ENCODE measurements around the gene FRAT1.
A peak's percentile ranks its signal among the peaks of the same experiment; 100 is the strongest.

Gene FRAT1

DNA sequence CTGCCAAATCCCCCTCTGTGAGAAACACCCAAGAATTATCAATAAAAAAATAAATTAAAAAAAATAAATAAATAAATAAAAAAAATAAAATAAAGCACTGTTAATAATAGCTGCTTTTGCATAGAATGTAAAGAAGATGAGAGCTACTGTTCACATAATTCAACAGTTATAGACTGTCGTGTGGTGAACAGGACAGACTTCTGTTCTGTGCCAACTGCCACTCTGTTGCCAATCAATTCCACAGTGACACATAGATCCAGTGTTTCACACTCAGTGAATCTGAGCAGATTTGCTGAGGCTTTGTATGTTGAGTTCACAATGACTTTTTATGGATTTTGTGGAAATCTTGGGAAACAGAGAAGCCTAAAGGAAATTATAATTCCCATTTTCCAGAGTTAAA, 41.5 kb upstream of the FRAT1 start:
- no peak overlapping the region for H3K4ac ChIP-seq (ENCODE audit: low read depth, low read length)
- H3K27ac ChIP-seq (ENCODE audit: low read depth, low read length): no peak overlapping the region
- no peak for DNase-seq
- no peak overlapping the region for H2AK5ac ChIP-seq (ENCODE audit: low read length)
- H3K79me2 ChIP-seq (ENCODE audit: control insufficient read depth, insufficient read depth, low read length, poor library complexity): no peaks in the 10 kb centered on the region
- no peak overlapping the region for H3K18ac ChIP-seq (ENCODE audit: low read length)
- peaks cover 3 to 4% of the 10 kb centered on the region in 2 experiments for H3K4me1 ChIP-seq (ENCODE audit: control insufficient read depth in 1 of 2, insufficient read depth in 2 of 2, low read length in 2 of 2)
- H4K12ac ChIP-seq (ENCODE audit: low read depth, low read length): no peak overlapping the region
- H2BK120ac ChIP-seq (ENCODE audit: insufficient read depth, low read length, poor library complexity): no peak overlapping the region
- H4K8ac ChIP-seq (ENCODE audit: low read depth, low read length): no peak overlapping the region
- H4K91ac ChIP-seq (ENCODE audit: low read depth, low read length): no peak overlapping the region
- H2BK5ac ChIP-seq (ENCODE audit: low read depth, low read length, poor library complexity): no peak overlapping the region
- H2AFZ ChIP-seq (ENCODE audit: insufficient read depth, low read length, poor library complexity): no peak overlapping the region
- no peak overlapping the region for H3K14ac ChIP-seq (ENCODE audit: low read length)
- no peaks in the 10 kb centered on the region for H3K9me3 ChIP-seq (ENCODE audit: insufficient read depth, low read depth, low read length)
- no peaks in the 10 kb centered on the region for H3K27me3 ChIP-seq (ENCODE audit: insufficient read depth, low read length)
- H3K4me2 ChIP-seq (ENCODE audit: low read length): no peak overlapping the region
- no peak overlapping the region for H3K4me3 ChIP-seq (ENCODE audit: low read depth, low read length)
- no CpG with 5 or more reads among the region's 1 CpG for WGBS (ENCODE audit: extremely low coverage, insufficient coverage, insufficient read length)
- H3K23ac ChIP-seq (ENCODE audit: low read length): no peak overlapping the region
- no peak overlapping the region for H2BK12ac ChIP-seq (ENCODE audit: low read length)
- no peaks in the 10 kb centered on the region for H3K36me3 ChIP-seq (ENCODE audit: control insufficient read depth in 1 of 2, insufficient read depth in 2 of 2, low read length in 2 of 2)
- no peak overlapping the region for H3K9ac ChIP-seq (ENCODE audit: low read length)
- no peaks in the 10 kb centered on the region for H3K79me1 ChIP-seq (ENCODE audit: low read length)

DNA sequence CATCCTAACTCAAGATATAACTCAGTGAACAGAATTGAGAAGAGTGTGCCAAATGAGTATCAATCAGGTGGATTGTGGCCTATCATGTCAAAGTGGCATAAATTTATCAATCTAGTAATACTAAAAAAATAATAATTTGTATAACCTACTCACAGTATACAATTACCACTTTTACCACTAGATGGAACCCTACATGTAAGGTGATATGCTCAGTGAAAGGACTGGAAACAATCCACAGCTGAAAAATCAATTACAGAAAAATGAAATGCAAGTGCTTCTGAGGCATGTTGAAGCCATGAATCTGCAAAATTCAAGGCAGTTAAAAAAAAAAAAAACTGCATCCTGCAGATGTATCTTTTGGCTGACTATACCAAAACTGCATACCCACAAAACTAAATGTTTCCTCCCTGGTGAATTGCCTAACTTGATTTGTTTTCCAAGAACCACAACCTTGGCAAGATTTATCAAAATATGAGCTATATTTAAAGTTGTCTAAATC, 40.5 kb upstream of the FRAT1 start:
- Histone ChIP-seq H3K27me3 (ENCODE audit: insufficient read depth, low read length) (no peaks in the 10 kb centered on the region), H3K27ac (ENCODE audit: low read depth, low read length) (no peak overlapping the region), H3K23ac (ENCODE audit: low read length) (no peak overlapping the region), H3K18ac (ENCODE audit: low read length) (no peak overlapping the region), H2BK120ac (ENCODE audit: insufficient read depth, low read length, poor library complexity) (no peak overlapping the region), H3K14ac (ENCODE audit: low read length) (no peak overlapping the region), H2AFZ (ENCODE audit: insufficient read depth, low read length, poor library complexity) (no peak overlapping the region), H3K4ac (ENCODE audit: low read depth, low read length) (no peak overlapping the region), H3K4me3 (ENCODE audit: low read depth, low read length) (no peak overlapping the region), H3K9ac (ENCODE audit: low read length) (no peak overlapping the region), H2BK5ac (ENCODE audit: low read depth, low read length, poor library complexity) (no peak overlapping the region), H3K9me3 (ENCODE audit: insufficient read depth, low read depth, low read length) (no peaks in the 10 kb centered on the region), H3K36me3 (ENCODE audit: control insufficient read depth in 1 of 2, insufficient read depth in 2 of 2, low read length in 2 of 2) (no peaks in the 10 kb centered on the region), H4K8ac (ENCODE audit: low read depth, low read length) (no peak overlapping the region), H4K12ac (ENCODE audit: low read depth, low read length) (no peak overlapping the region), H2AK5ac (ENCODE audit: low read length) (no peak overlapping the region), H4K91ac (ENCODE audit: low read depth, low read length) (no peak overlapping the region), H2BK12ac (ENCODE audit: low read length) (no peak overlapping the region), H3K79me1 (ENCODE audit: low read length) (no peaks in the 10 kb centered on the region), H3K4me1 (ENCODE audit: control insufficient read depth in 1 of 2, insufficient read depth in 2 of 2, low read length in 2 of 2) (peaks cover 3 to 4% of the 10 kb centered on the region in 2 experiments), H3K4me2 (ENCODE audit: low read length) (no peak overlapping the region), H3K79me2 (ENCODE audit: control insufficient read depth, insufficient read depth, low read length, poor library complexity) (no peaks in the 10 kb centered on the region)
- DNase-seq: peak; percentile 4 to 88

DNA sequence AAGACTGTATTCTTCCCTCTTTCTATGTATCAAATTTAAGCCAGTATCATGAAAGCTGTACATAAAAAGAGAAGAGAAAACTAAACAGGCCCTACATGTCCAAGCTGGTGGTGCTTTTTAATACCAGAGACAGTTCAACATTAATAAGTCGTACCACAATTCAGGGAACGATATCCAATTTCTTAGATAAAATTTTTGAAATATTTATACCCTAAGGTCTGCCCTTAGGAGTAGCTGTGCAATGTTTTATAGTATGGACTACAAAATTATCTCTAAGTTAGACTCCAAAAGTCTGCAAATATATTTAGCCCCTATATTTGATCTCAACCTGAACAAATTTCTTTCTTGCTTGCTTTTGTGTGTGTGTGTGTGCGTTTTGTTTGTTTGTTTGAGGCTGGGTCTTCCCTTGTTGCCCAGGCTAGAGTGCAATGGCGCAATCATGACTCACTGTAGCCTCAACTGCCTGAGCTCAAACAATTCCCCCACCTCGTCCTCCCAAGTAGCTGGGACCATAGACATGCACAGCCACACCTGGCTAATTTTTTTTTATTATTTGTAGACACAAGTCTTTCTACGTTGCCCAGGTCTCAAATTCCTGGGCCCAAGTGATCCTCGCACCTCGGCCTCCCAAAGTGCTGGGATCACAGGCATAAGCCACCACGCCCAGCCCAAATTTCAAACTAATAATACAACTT, 39.8 kb upstream of the FRAT1 start:
- no peak overlapping the region for H2AFZ ChIP-seq (ENCODE audit: insufficient read depth, low read length, poor library complexity)
- H3K18ac ChIP-seq (ENCODE audit: low read length): no peak overlapping the region
- H3K27me3 ChIP-seq (ENCODE audit: insufficient read depth, low read length): no peaks in the 10 kb centered on the region
- DNase-seq: peak; percentile 53 to 79
- no peak overlapping the region for H2BK12ac ChIP-seq (ENCODE audit: low read length)
- H3K23ac ChIP-seq (ENCODE audit: low read length): no peak overlapping the region
- H3K79me2 ChIP-seq (ENCODE audit: control insufficient read depth, insufficient read depth, low read length, poor library complexity): no peaks in the 10 kb centered on the region
- no peak overlapping the region for H2AK5ac ChIP-seq (ENCODE audit: low read length)
- H2BK5ac ChIP-seq (ENCODE audit: low read depth, low read length, poor library complexity): no peak overlapping the region
- no peaks in the 10 kb centered on the region for H3K36me3 ChIP-seq (ENCODE audit: control insufficient read depth in 1 of 2, insufficient read depth in 2 of 2, low read length in 2 of 2)
- H3K9me3 ChIP-seq (ENCODE audit: insufficient read depth, low read depth, low read length): no peaks in the 10 kb centered on the region
- no peak overlapping the region for H4K12ac ChIP-seq (ENCODE audit: low read depth, low read length)
- no peak overlapping the region for H3K4me3 ChIP-seq (ENCODE audit: low read depth, low read length)
- no CpG with 5 or more reads among the region's 9 CpGs for WGBS (ENCODE audit: extremely low coverage, insufficient coverage, insufficient read length)
- no peak overlapping the region for H4K91ac ChIP-seq (ENCODE audit: low read depth, low read length)
- H3K9ac ChIP-seq (ENCODE audit: low read length): no peak overlapping the region
- no peaks in the 10 kb centered on the region for H3K79me1 ChIP-seq (ENCODE audit: low read length)
- no peak overlapping the region for H3K14ac ChIP-seq (ENCODE audit: low read length)
- H3K4me1 ChIP-seq (ENCODE audit: control insufficient read depth in 1 of 2, insufficient read depth in 2 of 2, low read length in 2 of 2): peaks cover 3 to 4% of the 10 kb centered on the region in 2 experiments
- H4K8ac ChIP-seq (ENCODE audit: low read depth, low read length): no peak overlapping the region
- no peak overlapping the region for H3K27ac ChIP-seq (ENCODE audit: low read depth, low read length)
- no peak overlapping the region for H2BK120ac ChIP-seq (ENCODE audit: insufficient read depth, low read length, poor library complexity)
- H3K4ac ChIP-seq (ENCODE audit: low read depth, low read length): no peak overlapping the region
- H3K4me2 ChIP-seq (ENCODE audit: low read length): no peak overlapping the region

DNA sequence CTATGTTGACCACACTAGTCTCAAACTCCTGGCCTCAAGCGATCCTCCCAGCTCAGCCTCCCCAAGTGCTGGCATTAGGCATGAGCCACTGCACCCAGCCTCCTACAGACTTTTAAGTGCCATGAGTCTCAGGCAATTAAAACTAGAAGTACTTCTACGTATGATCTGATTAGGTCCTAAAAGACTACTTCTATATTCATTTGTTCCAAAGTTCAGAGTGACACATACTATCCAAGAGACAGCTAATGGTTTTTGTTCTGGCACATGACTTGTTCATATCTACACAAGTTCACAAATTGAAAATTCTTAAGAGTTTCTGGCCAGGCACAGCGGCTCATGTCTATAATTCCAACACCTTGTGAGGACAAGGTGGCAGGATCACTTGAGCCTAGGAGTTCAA, 38.3 kb upstream of the FRAT1 start:
- Histone ChIP-seq H3K27ac (ENCODE audit: low read depth, low read length) (no peak overlapping the region), H3K4me1 (ENCODE audit: control insufficient read depth in 1 of 2, insufficient read depth in 2 of 2, low read length in 2 of 2) (peaks cover 3 to 4% of the 10 kb centered on the region in 2 experiments), H3K23ac (ENCODE audit: low read length) (no peak overlapping the region), H3K79me1 (ENCODE audit: low read length) (no peaks in the 10 kb centered on the region), H3K18ac (ENCODE audit: low read length) (peak overlapping the region; percentile 59), H3K36me3 (ENCODE audit: control insufficient read depth in 1 of 2, insufficient read depth in 2 of 2, low read length in 2 of 2) (no peaks in the 10 kb centered on the region), H4K8ac (ENCODE audit: low read depth, low read length) (no peak overlapping the region), H2BK12ac (ENCODE audit: low read length) (no peak overlapping the region), H4K12ac (ENCODE audit: low read depth, low read length) (peak overlapping the region; percentile 43), H3K14ac (ENCODE audit: low read length) (no peak overlapping the region), H2AK5ac (ENCODE audit: low read length) (no peak overlapping the region), H2AFZ (ENCODE audit: insufficient read depth, low read length, poor library complexity) (no peak overlapping the region), H3K79me2 (ENCODE audit: control insufficient read depth, insufficient read depth, low read length, poor library complexity) (no peaks in the 10 kb centered on the region), H3K9me3 (ENCODE audit: insufficient read depth, low read depth, low read length) (no peaks in the 10 kb centered on the region), H3K4me2 (ENCODE audit: low read length) (no peak overlapping the region), H3K9ac (ENCODE audit: low read length) (no peak overlapping the region), H3K27me3 (ENCODE audit: insufficient read depth, low read length) (no peaks in the 10 kb centered on the region), H4K91ac (ENCODE audit: low read depth, low read length) (no peak overlapping the region), H2BK5ac (ENCODE audit: low read depth, low read length, poor library complexity) (no peak overlapping the region), H3K4me3 (ENCODE audit: low read depth, low read length) (no peak overlapping the region), H2BK120ac (ENCODE audit: insufficient read depth, low read length, poor library complexity) (no peak overlapping the region), H3K4ac (ENCODE audit: low read depth, low read length) (no peak overlapping the region)
- WGBS (ENCODE audit: extremely low coverage, insufficient coverage, insufficient read length): no CpG with 5 or more reads among the region's 3 CpGs
- DNase-seq: no peak
